HUES48 (cell line): ENCODE results near the gene CLRN3.

ENCODE experiments used
- H3K27ac ChIP-seq: one replicate; pipeline ENCODE4 v1.7.0; 2013; ENCODE audit warnings: low read depth, low read length, inconsistent platforms
- H3K27me3 ChIP-seq: 2 replicates; pipeline ENCODE4 v1.6.1; 2013; ENCODE audit warnings: mild to moderate bottlenecking, low read length; ENCODE audit not compliant: control insufficient read depth, insufficient read depth
- H3K36me3 ChIP-seq: 2 replicates; pipeline ENCODE4 v1.6.1; 2013; ENCODE audit warnings: low read length; ENCODE audit not compliant: control insufficient read depth, insufficient read depth
- H3K4me1 ChIP-seq: 2 replicates; pipeline ENCODE4 v1.6.1; 2013; ENCODE audit warnings: mild to moderate bottlenecking, low read length; ENCODE audit not compliant: control insufficient read depth, insufficient read depth
- H3K4me3 ChIP-seq: 2 replicates; pipeline ENCODE4 v1.5.1; 2013; ENCODE audit warnings: mild to moderate bottlenecking, low read depth, low read length
- H3K9ac ChIP-seq: 2 replicates; pipeline ENCODE4 v1.6.1; 2013; ENCODE audit warnings: mild to moderate bottlenecking, low read depth, low read length, moderate library complexity
- H3K9me3 ChIP-seq: 2 replicates; pipeline ENCODE4 v1.6.1; 2013; ENCODE audit warnings: low read length; ENCODE audit not compliant: control insufficient read depth, insufficient read depth

CLRN3 gene

DNA sequence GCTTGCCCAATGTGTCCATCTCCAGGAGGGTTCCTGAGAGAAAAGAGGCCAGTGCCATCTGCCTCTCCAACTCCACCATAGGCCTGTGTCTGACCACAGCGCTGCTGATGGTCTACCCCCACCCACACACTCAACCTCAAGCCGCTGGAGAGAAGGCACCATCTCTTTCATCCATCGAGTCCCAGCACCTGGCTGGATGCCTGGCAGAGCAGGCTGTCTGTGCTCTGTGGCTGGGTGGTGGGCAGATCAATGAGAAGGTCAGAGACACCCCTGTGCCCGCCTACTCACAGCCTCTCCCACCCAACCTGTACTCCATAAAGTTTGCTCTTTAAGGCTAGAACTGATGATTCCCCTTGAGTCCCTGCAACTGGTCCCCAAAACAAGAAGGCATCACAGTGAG is 58.0 kb downstream of the CLRN3 start:
- no peaks in the 10 kb centered on the region for H3K27me3 ChIP-seq
- no peak overlapping the region for H3K4me3 ChIP-seq
- H3K9me3 ChIP-seq, result no peaks in the 10 kb centered on the region
- H3K9ac ChIP-seq, result no peak overlapping the region
- H3K27ac ChIP-seq, result no peak overlapping the region
- H3K36me3 ChIP-seq, result no peaks in the 10 kb centered on the region
- H3K4me1 ChIP-seq, result 0 out of 2 replicates have a peak, but pooled peaks cover 3% of the 10 kb centered on the region

- no peak overlapping the region for H3K4me3 ChIP-seq
- no peaks in the 10 kb centered on the region for H3K27me3 ChIP-seq
- no peaks in the 10 kb centered on the region for H3K9me3 ChIP-seq
- 0 out of 2 replicates have a peak, but pooled peaks cover 3% of the 10 kb centered on the region for H3K4me1 ChIP-seq
- no peak overlapping the region for H3K27ac ChIP-seq
- no peak overlapping the region for H3K9ac ChIP-seq
- H3K36me3 ChIP-seq, result no peaks in the 10 kb centered on the region
These were observed 58.5 kb downstream of the CLRN3 start for GRCh38 chr10:127834221-127834620.

GRCh38 chr10:127833804-127834203 is 58.9 kb downstream of the CLRN3 start:
- no peaks in the 10 kb centered on the region for H3K27me3 ChIP-seq
- no peaks in the 10 kb centered on the region for H3K9me3 ChIP-seq
- H3K4me3 ChIP-seq, result no peak overlapping the region
- H3K4me1 ChIP-seq, result 0 out of 2 replicates have a peak, but pooled peaks cover 3% of the 10 kb centered on the region
- no peaks in the 10 kb centered on the region for H3K36me3 ChIP-seq
- no peak overlapping the region for H3K27ac ChIP-seq
- H3K9ac ChIP-seq, result no peak overlapping the region

DNA sequence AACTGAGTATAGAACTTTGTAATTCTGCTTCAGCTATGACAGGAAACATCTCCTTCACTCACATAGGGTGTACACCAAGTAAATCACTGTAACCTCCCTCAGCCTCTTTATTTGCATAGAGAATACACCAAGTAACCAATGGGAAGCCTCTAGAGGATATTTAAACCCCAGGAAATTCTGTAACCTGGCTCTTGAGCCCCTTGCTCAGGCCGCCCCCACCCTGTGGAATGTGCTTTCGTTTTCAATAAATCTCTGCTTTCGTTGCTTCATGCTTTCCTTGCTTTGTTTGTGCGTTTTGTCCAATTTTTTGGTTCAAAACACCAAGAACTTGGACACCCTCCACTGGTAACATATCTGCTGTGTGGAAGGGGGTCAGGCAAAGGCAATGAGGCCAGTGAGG is 60.2 kb downstream of the CLRN3 start:
- Histone ChIP-seq H3K27me3 (no peaks in the 10 kb centered on the region), H3K4me1 (0 out of 2 replicates have a peak, but pooled peaks cover 3% of the 10 kb centered on the region), H3K27ac (no peak overlapping the region), H3K36me3 (no peaks in the 10 kb centered on the region), H3K9ac (no peak overlapping the region), H3K9me3 (no peaks in the 10 kb centered on the region), H3K4me3 (no peak overlapping the region)

DNA sequence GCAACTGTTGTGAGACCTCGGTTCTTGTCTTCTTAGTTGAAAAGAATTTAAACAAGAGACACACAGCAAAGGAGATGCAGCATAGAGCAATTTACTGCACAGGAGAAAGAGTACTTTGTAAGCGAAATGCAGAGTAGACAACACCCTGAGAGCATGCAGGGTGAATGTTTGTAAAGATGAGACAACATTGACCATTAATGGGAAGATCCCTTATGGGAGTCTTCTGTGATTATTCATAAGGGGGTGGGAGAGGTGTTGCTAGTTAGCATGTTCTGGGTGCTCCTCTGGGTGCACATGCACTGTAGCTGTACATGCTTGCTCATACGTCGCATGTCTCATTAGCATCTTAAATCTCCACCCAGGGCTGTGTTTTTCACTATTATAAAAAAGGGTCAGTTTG is 62.3 kb downstream of the CLRN3 start:
- Histone ChIP-seq H3K9me3 (no peaks in the 10 kb centered on the region), H3K4me1 (0 out of 2 replicates have a peak, but pooled peaks cover 3% of the 10 kb centered on the region), H3K27ac (no peak overlapping the region), H3K27me3 (no peaks in the 10 kb centered on the region), H3K4me3 (no peak overlapping the region), H3K36me3 (no peaks in the 10 kb centered on the region), H3K9ac (no peak overlapping the region)
